Measurements from ENCODE around the gene LCA5L. TPM values are rescaled to one million over a fixed set of nuclear protein-coding genes. Genes with fewer than 3 reads are reported as not detected.
"Not testable (repeated sequence)": the region's sequence is repeated elsewhere in the genome, so short reads cannot be mapped to it uniquely, and the experiment has no call there.

The LCA5L gene
- total and polyA plus RNA-seq, 7 donors: 0.60 to 5.5 (median 0.82) TPM

- no peak for DNase-seq
- no peak overlapping the region for H3K4me3 ChIP-seq
- H3K9me3 ChIP-seq: no peaks in the 10 kb centered on the region
- TF ChIP-seq EP300 (IDR thresholded peaks at IDR 0.05): no peak
- no peak for TF ChIP-seq CTCF (IDR thresholded peaks at IDR 0.05)
- TF ChIP-seq POLR2A (IDR thresholded peaks at IDR 0.05): no peak
- no peak for TF ChIP-seq POLR2AphosphoS5 (IDR thresholded peaks at IDR 0.05)
- H3K36me3 ChIP-seq: no peaks in the 10 kb centered on the region
- intact Hi-C loops (cut with DNase I): no loop called here
- no peak overlapping the region for H3K27ac ChIP-seq
- H3K4me1 ChIP-seq: no peaks in the 10 kb centered on the region
- no peaks in the 10 kb centered on the region for H3K27me3 ChIP-seq
- WGBS, 2 donors: 74 to 80% methylated on average over 6 of the region's 6 CpGs
Measured at GRCh38 chr21:39374046-39374445, 71.5 kb downstream of the LCA5L start.

- TF ChIP-seq POLR2A (IDR thresholded peaks at IDR 0.05) (no peak), CTCF (IDR thresholded peaks at IDR 0.05) (no peak), EP300 (IDR thresholded peaks at IDR 0.05) (no peak), POLR2AphosphoS5 (IDR thresholded peaks at IDR 0.05) (no peak)
- intact Hi-C loops (cut with DNase I): no loop called here
- no peak for DNase-seq
- Histone ChIP-seq H3K27me3 (no peaks in the 10 kb centered on the region), H3K36me3 (no peaks in the 10 kb centered on the region), H3K9me3 (no peaks in the 10 kb centered on the region), H3K27ac (no peak overlapping the region), H3K4me3 (no peak overlapping the region), H3K4me1 (no peaks in the 10 kb centered on the region)
- WGBS, 2 donors: 5 to 17% methylated on average over 5 of the region's 5 CpGs
Measured at GRCh38 chr21:39373634-39374033, 71.9 kb downstream of the LCA5L start.

GRCh38 chr21:39369896-39370288 is 75.7 kb downstream of the LCA5L start:
- intact Hi-C loops (cut with DNase I); DNase-seq: not testable (repeated sequence)

GRCh38 chr21:39367783-39368182 is 77.8 kb downstream of the LCA5L start:
- WGBS, 2 donors: 89 to 92% methylated on average over 2 of the region's 2 CpGs
- intact Hi-C loops (cut with DNase I): no loop called here
- DNase-seq: no peak
- TF ChIP-seq POLR2A (IDR thresholded peaks at IDR 0.05): no peak
- TF ChIP-seq POLR2AphosphoS5 (IDR thresholded peaks at IDR 0.05): no peak
- no peak for TF ChIP-seq EP300 (IDR thresholded peaks at IDR 0.05)
- TF ChIP-seq CTCF (IDR thresholded peaks at IDR 0.05): no peak
- Histone ChIP-seq H3K4me3 (no peak overlapping the region), H3K27me3 (no peaks in the 10 kb centered on the region), H3K27ac (no peak overlapping the region), H3K36me3 (no peaks in the 10 kb centered on the region), H3K4me1 (no peaks in the 10 kb centered on the region), H3K9me3 (no peaks in the 10 kb centered on the region)

More at GRCh38 chr21:39369896-39370288, 75.7 kb downstream of the LCA5L start:
- WGBS, 2 donors: 81 to 84% methylated on average over 7 of the region's 7 CpGs
- not testable (repeated sequence) for H3K4me3 ChIP-seq, H3K27me3 ChIP-seq, H3K4me1 ChIP-seq, H3K36me3 ChIP-seq, H3K9me3 ChIP-seq, H3K27ac ChIP-seq

- no peak for DNase-seq
- Histone ChIP-seq H3K36me3 (no peaks in the 10 kb centered on the region), H3K4me3 (no peak overlapping the region), H3K4me1 (no peaks in the 10 kb centered on the region), H3K9me3 (no peaks in the 10 kb centered on the region), H3K27ac (no peak overlapping the region), H3K27me3 (no peaks in the 10 kb centered on the region)
- TF ChIP-seq POLR2AphosphoS5 (IDR thresholded peaks at IDR 0.05): no peak
- TF ChIP-seq EP300 (IDR thresholded peaks at IDR 0.05): no peak
- intact Hi-C loops (cut with DNase I): no loop called here
- WGBS, 2 donors: 93 to 96% methylated on average over 4 of the region's 4 CpGs
Measured at GRCh38 chr21:39366563-39366962, 79.0 kb downstream of the LCA5L start.

- Histone ChIP-seq H3K4me3 (no peak overlapping the region), H3K36me3 (no peaks in the 10 kb centered on the region), H3K27ac (peak overlapping the region in 1 of 4 donors; percentile 76), H3K4me1 (no peaks in the 10 kb centered on the region), H3K9me3 (no peaks in the 10 kb centered on the region), H3K27me3 (no peaks in the 10 kb centered on the region)
- intact Hi-C loops (cut with DNase I): no loop called here
- DNase-seq: no peak
- no peak for TF ChIP-seq POLR2A (IDR thresholded peaks at IDR 0.05)
- WGBS, 2 donors: 47 to 82% methylated on average over 4 of the region's 4 CpGs
Measured at GRCh38 chr21:39364949-39365348, 80.6 kb downstream of the LCA5L start.
